ENCODE data around the gene LRMDA.

LRMDA gene

GRCh38 chr10:75925999-75926398 lies 494.6 kb downstream of the LRMDA start:
- DNase-seq (ENCODE audit: low read depth), result no peak

- DNase-seq (ENCODE audit: low read depth), result no peak
Measured at GRCh38 chr10:75926763-75927162, 495.3 kb downstream of the LRMDA start.

DNA sequence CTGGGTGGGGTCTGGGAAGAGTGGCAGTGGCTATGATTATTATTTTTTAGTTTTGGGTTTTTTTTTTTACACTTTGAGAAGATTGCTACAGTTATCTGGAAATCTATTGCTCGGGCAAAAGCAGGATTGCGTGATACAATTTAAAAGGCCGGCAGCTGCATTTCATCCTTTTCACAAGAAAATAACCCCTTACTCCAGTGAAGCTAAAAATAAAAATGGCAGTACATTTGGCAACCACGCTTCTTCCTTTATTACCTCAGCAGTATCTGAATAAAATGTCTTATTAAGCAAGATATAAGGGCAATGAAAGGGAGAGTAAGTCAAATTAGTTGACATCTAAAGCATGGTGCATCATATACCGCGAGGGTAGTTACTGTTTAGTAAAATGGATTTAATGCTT lies 496.8 kb downstream of the LRMDA start:
- no peak for DNase-seq (ENCODE audit: low read depth)

DNA sequence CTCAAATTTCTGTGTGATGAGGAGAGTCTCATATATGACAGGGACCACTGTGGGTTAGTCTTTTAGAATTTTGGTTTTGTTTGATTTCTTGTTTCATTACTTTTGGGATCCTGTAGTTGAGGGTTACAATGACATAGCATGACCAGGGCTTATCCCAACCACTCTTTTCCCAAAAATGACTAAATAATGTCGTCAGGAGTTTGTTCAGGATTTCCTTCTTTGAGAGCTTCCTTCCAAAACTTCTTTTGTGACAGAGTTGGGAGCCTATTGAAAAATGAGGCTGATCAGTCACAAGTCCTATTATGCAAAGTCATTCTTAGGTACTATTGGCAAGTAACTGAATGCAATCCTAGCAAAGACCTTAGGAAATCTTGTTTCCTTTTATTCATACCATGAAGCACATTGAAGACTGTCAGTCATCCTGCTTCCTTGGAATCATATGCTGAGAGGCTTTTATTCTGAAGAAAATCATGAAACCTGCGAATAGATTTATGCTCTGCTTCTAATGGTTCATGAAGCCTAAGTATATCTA lies 498.3 kb downstream of the LRMDA start:
- no peak for DNase-seq (ENCODE audit: low read depth)

DNA sequence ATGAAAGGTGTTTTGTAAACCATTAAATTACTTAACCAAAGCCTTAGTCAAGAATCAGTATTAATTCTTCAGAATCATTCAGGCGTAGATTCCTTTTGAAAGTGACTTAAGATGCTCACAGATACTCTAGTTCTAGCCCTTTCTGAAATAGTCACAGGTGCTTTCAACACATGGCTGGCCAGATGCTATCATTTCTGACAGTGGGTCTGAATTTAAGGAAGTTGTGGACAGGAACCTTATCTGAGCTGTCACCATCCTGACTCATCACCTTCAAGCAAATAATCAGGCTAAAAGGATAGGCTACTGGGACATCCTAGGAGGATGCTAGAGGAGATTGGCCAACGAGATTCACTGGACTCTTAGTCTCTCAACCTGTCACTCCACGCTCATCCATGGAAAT lies 501.5 kb downstream of the LRMDA start:
- DNase-seq (ENCODE audit: low read depth), result no peak

DNA sequence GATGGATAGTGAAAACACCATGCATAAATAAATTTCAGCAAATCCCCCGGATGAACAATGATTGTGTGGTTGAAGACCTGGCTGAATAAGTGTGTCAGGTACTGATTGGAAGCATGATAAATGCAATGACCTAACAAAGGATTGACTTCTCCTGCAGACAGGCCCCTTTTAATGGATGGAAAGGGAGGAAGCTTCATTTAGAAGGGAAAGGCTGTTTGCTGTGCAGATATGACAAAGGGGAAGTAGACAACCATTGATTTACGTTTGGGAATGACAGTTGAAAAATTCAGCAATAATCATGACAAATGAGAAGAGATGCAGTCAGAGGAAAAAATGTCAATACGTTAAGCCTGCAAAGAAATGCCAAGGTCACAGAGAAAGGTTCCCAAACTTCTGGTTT lies 503.8 kb downstream of the LRMDA start:
- DNase-seq (ENCODE audit: low read depth), result no peak

GRCh38 chr10:75935650-75936400 lies 504.4 kb downstream of the LRMDA start:
- no peak for DNase-seq (ENCODE audit: low read depth)

DNA sequence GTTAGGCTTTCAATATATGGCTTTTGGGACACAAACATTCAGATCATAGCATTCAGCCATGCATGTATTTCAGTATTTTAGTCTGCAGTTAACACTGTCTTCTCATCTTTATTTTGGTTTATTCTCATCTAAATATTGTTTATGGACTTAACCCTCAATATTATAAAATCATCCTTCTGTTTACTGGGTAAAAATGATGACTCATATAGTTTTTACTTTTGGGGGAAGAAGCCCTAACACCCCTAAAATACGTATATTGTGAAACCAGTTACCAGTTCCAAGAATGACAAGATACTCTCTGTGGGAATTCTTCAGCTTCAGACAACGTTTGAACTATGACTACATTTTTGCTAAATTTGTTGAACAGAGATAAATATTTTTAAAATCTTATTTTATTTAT lies 505.4 kb downstream of the LRMDA start:
- no peak for DNase-seq (ENCODE audit: low read depth)

- DNase-seq (ENCODE audit: low read depth), result no peak
Measured at GRCh38 chr10:75937823-75938222, 506.4 kb downstream of the LRMDA start.

DNA sequence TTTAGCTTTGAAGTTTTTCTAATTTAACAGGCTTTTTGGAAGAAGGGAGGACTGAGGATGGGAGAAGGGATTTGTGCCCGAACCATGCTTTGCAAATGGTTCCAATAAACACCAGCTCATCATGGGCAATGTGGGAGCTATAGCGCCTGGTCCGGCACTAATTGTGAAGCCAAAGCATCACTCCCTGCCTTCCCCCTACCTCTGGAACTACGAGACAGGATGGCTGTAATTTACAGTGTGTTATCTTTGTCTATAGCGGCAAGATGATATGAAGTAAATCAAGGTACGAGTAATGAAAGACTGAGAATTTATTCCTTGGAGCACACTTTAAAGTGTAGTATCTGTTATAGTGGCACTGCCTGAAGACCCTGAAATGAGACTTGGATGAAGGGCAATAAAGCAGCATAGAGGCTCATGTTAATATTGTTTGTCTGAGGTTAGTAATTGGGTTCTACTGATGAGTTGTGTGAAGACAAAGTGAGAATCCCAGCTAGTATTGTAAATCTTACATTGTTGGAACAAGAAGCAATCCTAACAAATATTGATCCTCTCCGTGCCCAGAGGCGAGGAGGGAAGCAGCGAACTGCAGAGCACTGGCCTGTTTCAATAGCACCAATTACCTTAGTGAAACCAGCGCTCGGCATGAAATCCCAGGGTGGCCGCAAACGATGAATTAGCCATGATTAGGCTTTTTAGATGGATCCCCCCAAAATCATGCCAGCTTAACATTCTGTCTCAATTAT lies 507.1 kb downstream of the LRMDA start:
- DNase-seq (ENCODE audit: low read depth), result no peak

GRCh38 chr10:75939541-75939940 lies 508.1 kb downstream of the LRMDA start:
- no peak for DNase-seq (ENCODE audit: low read depth)

- DNase-seq (ENCODE audit: low read depth), result no peak
Measured at GRCh38 chr10:75940742-75941141, 509.3 kb downstream of the LRMDA start.

- DNase-seq (ENCODE audit: low read depth), result no peak
Measured at GRCh38 chr10:75941223-75941801, 509.9 kb downstream of the LRMDA start.

- no peak for DNase-seq (ENCODE audit: low read depth)
Measured at GRCh38 chr10:75944061-75944460, 512.6 kb downstream of the LRMDA start.

- DNase-seq (ENCODE audit: low read depth), result no peak
Measured at GRCh38 chr10:75948583-75948982, 517.2 kb downstream of the LRMDA start.

DNA sequence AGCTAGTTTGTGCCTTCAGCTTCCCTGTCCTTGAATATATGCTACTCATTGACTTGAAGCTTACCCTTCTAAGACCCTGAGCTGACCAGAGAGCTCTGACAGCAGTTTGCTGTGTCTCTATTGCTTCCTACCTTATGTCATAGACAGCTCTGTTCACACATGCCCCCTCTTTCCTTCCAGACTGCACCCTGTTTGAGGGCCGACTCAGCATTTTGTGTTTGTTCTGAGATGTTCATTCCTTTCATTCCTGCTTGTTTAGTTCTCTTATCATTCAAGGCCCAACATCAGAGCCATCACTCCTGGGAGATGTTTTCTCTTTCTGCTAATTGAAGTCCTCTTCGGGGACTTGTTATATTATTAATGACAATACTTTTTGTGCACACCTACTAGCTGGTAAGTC lies 518.9 kb downstream of the LRMDA start:
- no peak for DNase-seq (ENCODE audit: low read depth)

DNA sequence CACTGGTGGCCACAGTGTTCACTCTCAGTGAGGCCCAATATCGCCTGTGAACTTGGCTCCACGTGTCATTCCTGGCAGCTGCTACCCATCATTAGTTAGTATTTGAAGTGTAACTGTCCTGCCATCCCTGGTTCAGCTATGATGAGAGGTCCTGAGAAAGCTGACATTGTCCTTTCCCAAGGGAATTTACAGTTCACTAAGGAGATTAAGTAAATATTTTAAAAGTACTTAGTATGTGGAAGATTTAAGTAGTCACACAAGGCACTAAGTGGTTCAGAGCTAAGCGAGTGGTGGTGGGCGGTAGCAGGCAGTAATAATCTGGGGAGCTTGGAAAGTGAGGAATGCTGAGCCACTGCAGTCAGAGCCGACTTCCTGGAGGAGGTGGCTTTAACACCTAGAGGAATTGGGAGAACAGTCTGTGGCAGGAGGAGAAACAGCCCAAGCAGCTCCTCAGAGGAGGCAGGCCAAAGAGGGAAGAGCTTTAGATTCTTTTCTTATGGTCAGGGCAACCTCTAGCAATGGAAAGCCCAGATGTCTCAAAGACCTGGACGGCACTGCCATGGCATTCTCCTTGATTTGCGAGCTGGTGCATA lies 519.7 kb downstream of the LRMDA start:
- DNase-seq (ENCODE audit: low read depth), result no peak

DNA sequence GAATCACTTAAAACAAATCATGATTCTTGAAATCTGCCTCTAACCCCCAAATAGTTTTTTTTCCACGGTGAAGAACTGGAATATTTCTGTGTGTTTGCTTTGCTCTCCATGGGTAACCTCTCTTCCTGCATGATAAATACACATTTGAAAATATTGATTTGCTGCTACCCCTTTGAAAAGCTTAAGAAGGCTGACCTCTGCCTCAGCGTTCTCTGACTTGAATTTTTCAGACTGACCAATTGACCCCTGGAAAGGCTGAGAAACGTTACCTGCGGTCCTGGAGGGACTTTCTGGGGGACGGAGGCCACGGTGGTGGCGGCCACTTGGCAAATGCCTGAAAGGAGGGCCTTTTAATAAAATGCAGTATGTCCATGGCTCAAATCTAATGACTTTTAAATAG lies 520.2 kb downstream of the LRMDA start:
- DNase-seq (ENCODE audit: low read depth), result no peak

DNA sequence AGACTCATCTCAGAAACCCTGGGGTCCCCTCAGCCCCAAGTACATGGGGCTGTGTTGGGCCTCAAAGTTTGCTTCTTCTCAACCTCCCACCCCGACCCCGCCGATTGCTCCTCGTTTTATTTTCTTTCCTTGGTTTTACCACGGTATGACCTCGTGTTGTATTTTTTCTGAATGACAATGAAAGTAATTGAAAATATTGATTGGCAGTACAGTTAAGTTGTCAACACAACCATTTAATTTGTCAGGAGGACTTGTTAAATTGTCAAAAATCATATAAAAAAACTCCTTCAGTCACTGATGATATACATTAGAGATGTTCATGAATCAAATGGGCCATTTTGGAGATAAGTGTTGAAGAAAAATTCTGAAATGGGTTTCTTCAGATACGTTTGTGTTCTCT lies 520.7 kb downstream of the LRMDA start:
- DNase-seq (ENCODE audit: low read depth), result no peak

DNA sequence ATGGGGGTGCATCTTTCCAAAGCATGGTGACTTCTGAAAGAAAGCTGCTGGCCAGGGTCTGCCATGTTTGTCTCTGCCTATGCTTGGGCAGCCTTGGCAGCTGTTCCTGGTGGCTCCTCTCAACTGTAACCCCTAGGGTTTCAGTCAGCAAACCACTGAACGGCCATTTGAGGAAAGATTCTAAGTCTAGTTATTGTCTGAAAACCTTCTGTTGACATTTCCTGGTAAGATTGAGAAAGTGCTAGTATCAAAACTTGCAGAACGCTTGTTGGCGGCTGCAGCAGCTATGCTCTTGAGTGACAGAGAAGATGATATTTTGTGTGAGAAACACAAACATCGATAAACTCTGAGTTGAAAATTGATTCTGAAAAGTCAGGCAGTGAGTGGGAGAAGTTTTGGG lies 523.1 kb downstream of the LRMDA start:
- no peak for DNase-seq (ENCODE audit: low read depth)

- no peak for DNase-seq (ENCODE audit: low read depth)
Measured at GRCh38 chr10:75955973-75956502, 524.6 kb downstream of the LRMDA start.

- DNase-seq (ENCODE audit: low read depth), result no peak
Measured at GRCh38 chr10:75956624-75957023, 525.2 kb downstream of the LRMDA start.
